Measurements from ENCODE around the gene PRR14L.

The PRR14L gene

GRCh38 chr22:31738566-31738965, 11.4 kb downstream of the PRR14L start:
- no peak for TF ChIP-seq CTCF (conservative IDR thresholded peaks at IDR 0.05)
- TF ChIP-seq ZFX (IDR thresholded peaks at IDR 0.05): no peak
- no peak overlapping the region for H3K27ac ChIP-seq

- H3K27ac ChIP-seq: no peak overlapping the region
- TF ChIP-seq CTCF (conservative IDR thresholded peaks at IDR 0.05) (no peak), ZFX (IDR thresholded peaks at IDR 0.05) (no peak)
Measured at GRCh38 chr22:31737932-31738331, 12.0 kb downstream of the PRR14L start.

- H3K27ac ChIP-seq: no peak overlapping the region
- TF ChIP-seq ZFX (IDR thresholded peaks at IDR 0.05) (no peak), CTCF (conservative IDR thresholded peaks at IDR 0.05) (no peak)
Measured at GRCh38 chr22:31736458-31736857, 13.5 kb downstream of the PRR14L start.

GRCh38 chr22:31734512-31734911, 15.4 kb downstream of the PRR14L start:
- TF ChIP-seq ZFX (IDR thresholded peaks at IDR 0.05): no peak
- no peak for TF ChIP-seq CTCF (conservative IDR thresholded peaks at IDR 0.05)
- H3K27ac ChIP-seq: no peak overlapping the region

- TF ChIP-seq ZFX (IDR thresholded peaks at IDR 0.05): no peak
- no peak for TF ChIP-seq CTCF (conservative IDR thresholded peaks at IDR 0.05)
- H3K27ac ChIP-seq: no peak overlapping the region
Measured at GRCh38 chr22:31733580-31734079, 16.3 kb downstream of the PRR14L start.

- no peak overlapping the region for H3K27ac ChIP-seq
Measured at GRCh38 chr22:31732089-31732829, 17.7 kb downstream of the PRR14L start.

More at GRCh38 chr22:31732089-31732829, 17.7 kb downstream of the PRR14L start:
- TF ChIP-seq ZFX (IDR thresholded peaks at IDR 0.05) (no peak), CTCF (conservative IDR thresholded peaks at IDR 0.05) (no peak)

All from C4-2B (cell line).